ENCODE data around the gene PDE6C. TPM values are rescaled to one million over a fixed set of nuclear protein-coding genes. Genes with fewer than 3 reads are reported as not detected.

PDE6C gene
- total and polyA plus RNA-seq, 2 donors (not counting 1 experiment from before 2014, with no cell fraction given) = not detected

DNA sequence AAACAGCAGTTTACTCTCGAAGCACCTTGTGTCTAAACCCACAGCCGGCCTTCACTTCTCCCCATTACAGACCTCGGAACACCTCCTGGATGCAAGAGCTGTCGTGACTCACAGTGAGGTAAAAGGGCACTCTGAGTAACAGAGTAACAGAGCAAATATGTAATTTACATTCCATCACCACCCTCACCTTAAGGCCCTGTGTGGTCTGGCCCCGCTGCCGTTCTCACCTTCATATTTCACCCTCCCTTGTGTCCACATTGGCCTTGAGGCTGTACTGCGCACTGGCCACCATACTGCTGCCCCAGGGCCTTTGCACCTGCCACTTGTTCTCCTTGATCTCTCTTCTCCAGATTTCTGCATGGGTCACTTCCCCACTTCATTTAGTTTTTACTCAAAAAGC is 33.2 kb upstream of the PDE6C start:
- ChIA-PET POLR2A (no interaction called here), CTCF (no interaction called here)
- 97% methylated on average over 3 of the region's 7 CpGs for WGBS (ENCODE audit: insufficient coverage)
- H3K27ac ChIP-seq (ENCODE audit: low read length in 2 of 2) = no peak overlapping the region
- Mint-ChIP-seq H3K27ac (no peak overlapping the region), H3K4me1 (no peaks in the 10 kb centered on the region), H3K9me3 (ENCODE audit: insufficient read depth) (peaks cover 6% of the 10 kb centered on the region), H3K4me3 (no peak overlapping the region), H3K27me3 (peaks cover 30% of the 10 kb centered on the region)
- H4K20me1 ChIP-seq (ENCODE audit: control insufficient read depth, insufficient read depth, low read length, poor library complexity, severe bottlenecking) = no peaks in the 10 kb centered on the region
- H3K36me3 ChIP-seq (replicated peaks in 1 of 2; ENCODE audit: control extremely low read depth in 1 of 2, control insufficient read depth in 1 of 2, extremely low read depth in 1 of 2, insufficient read depth in 2 of 2, low read length in 1 of 2) = no peaks in the 10 kb centered on the region
- TF ChIP-seq EZH2 (IDR thresholded peaks at IDR 0.05; ENCODE audit: borderline replicate concordance, insufficient read depth, low read depth, low read length, poor library complexity, severe bottlenecking) (no peak), CTCF (IDR thresholded peaks at IDR 0.05) (no peak)
- no peaks in the 10 kb centered on the region for H3K79me2 ChIP-seq (ENCODE audit: control insufficient read depth, insufficient read depth, low read length)
- no peaks in the 10 kb centered on the region for H3K27me3 ChIP-seq (replicated peaks in 1 of 4; ENCODE audit: control extremely low read depth in 1 of 4, control insufficient read depth in 3 of 4, insufficient read depth in 4 of 4, low read length in 3 of 4)
- H3K9me3 ChIP-seq (ENCODE audit: control extremely low read depth in 1 of 3, control insufficient read depth in 2 of 3, insufficient read depth in 1 of 3, low read length in 2 of 3) = peaks cover 0 to 8% (median 6%) of the 10 kb centered on the region in 3 donors
- H2AFZ ChIP-seq (ENCODE audit: insufficient read depth, low read depth, low read length, poor library complexity, severe bottlenecking) = no peak overlapping the region
- H3K9ac ChIP-seq (ENCODE audit: low read length) = no peak overlapping the region
- no peak overlapping the region for H3K4me2 ChIP-seq (replicated peaks; ENCODE audit: low read depth, low read length, poor library complexity, severe bottlenecking)
- H3K4me3 ChIP-seq (ENCODE audit: control extremely low read depth in 1 of 5, extremely low read depth in 1 of 5, insufficient read depth in 1 of 5, low read depth in 2 of 5, low read length in 4 of 5) = no peak overlapping the region
- DNase-seq (no peak), ATAC-seq (ENCODE audit: low read depth) (no peak)
- intact Hi-C loops (cut with micrococcal nuclease) = no loop called here
- H3K4me1 ChIP-seq (ENCODE audit: control insufficient read depth in 2 of 2, insufficient read depth in 2 of 2, low read length in 2 of 2) = no peaks in the 10 kb centered on the region

- Histone ChIP-seq H2AFZ (ENCODE audit: insufficient read depth, low read depth, low read length, poor library complexity, severe bottlenecking) (no peak overlapping the region), H3K9me3 (ENCODE audit: control extremely low read depth in 1 of 3, control insufficient read depth in 2 of 3, insufficient read depth in 1 of 3, low read length in 2 of 3) (peaks cover 0 to 8% (median 6%) of the 10 kb centered on the region in 3 donors), H3K4me2 (replicated peaks; ENCODE audit: low read depth, low read length, poor library complexity, severe bottlenecking) (no peak overlapping the region), H3K27me3 (replicated peaks in 1 of 4; ENCODE audit: control extremely low read depth in 1 of 4, control insufficient read depth in 3 of 4, insufficient read depth in 4 of 4, low read length in 3 of 4) (no peaks in the 10 kb centered on the region), H3K4me3 (ENCODE audit: control extremely low read depth in 1 of 5, extremely low read depth in 1 of 5, insufficient read depth in 1 of 5, low read depth in 2 of 5, low read length in 4 of 5) (no peak overlapping the region), H3K36me3 (replicated peaks in 1 of 2; ENCODE audit: control extremely low read depth in 1 of 2, control insufficient read depth in 1 of 2, extremely low read depth in 1 of 2, insufficient read depth in 2 of 2, low read length in 1 of 2) (no peaks in the 10 kb centered on the region), H3K27ac (ENCODE audit: low read length in 2 of 2) (no peak overlapping the region), H3K9ac (ENCODE audit: low read length) (no peak overlapping the region), H3K4me1 (ENCODE audit: control insufficient read depth in 2 of 2, insufficient read depth in 2 of 2, low read length in 2 of 2) (no peaks in the 10 kb centered on the region), H4K20me1 (ENCODE audit: control insufficient read depth, insufficient read depth, low read length, poor library complexity, severe bottlenecking) (no peaks in the 10 kb centered on the region), H3K79me2 (ENCODE audit: control insufficient read depth, insufficient read depth, low read length) (no peaks in the 10 kb centered on the region)
- intact Hi-C loops (cut with micrococcal nuclease) = no loop called here
- H3K27me3 Mint-ChIP-seq = peaks cover 26% of the 10 kb centered on the region
- no peak for TF ChIP-seq CTCF (IDR thresholded peaks at IDR 0.05)
- no peak for TF ChIP-seq EZH2 (IDR thresholded peaks at IDR 0.05; ENCODE audit: borderline replicate concordance, insufficient read depth, low read depth, low read length, poor library complexity, severe bottlenecking)
- H3K27ac Mint-ChIP-seq = no peak overlapping the region
- WGBS (ENCODE audit: insufficient coverage) = 82% methylated on average over 1 of the region's 3 CpGs
- CTCF ChIA-PET = no interaction called here
- DNase-seq = no peak
- POLR2A ChIA-PET = no interaction called here
- ATAC-seq (ENCODE audit: low read depth) = no peak
- H3K4me1 Mint-ChIP-seq = no peaks in the 10 kb centered on the region
- H3K9me3 Mint-ChIP-seq (ENCODE audit: insufficient read depth) = peaks cover 6% of the 10 kb centered on the region
- H3K4me3 Mint-ChIP-seq = no peak overlapping the region
These were observed 32.2 kb upstream of the PDE6C start for GRCh38 chr10:93579985-93580711.

All from B cell (primary cell).